HEK293 (cell line): ENCODE data around the gene RAD21L1.

Experiments
- CTCF ChIA-PET: fragments of 350-600 bp; formaldehyde crosslinking; extraction: SDS; loops from one replicate; lab custom pipeline; 2021; ENCODE audit warnings: antibody characterized with exemption; lab: Yijun Ruan, JAX
- POLR2A ChIA-PET: fragments of 300-600 bp; formaldehyde crosslinking; extraction: SDS; loops from one replicate; lab custom pipeline; 2020; ENCODE audit warnings: antibody characterized with exemption, inconsistent platforms; lab: Yijun Ruan, JAX
- H3K27ac ChIP-seq: fragments of 200-500 bp; sonication (Bioruptor generic); 2 replicates; pipeline ENCODE4 v1.5.1; 2014; ENCODE audit warnings: low read depth, low read length, control low read depth, inconsistent platforms; ENCODE audit errors: extremely low read depth
- H3K36me3 ChIP-seq, 2 experiments: fragments of 200-500 bp in 1 of 2; sonication (Bioruptor generic) in 1 of 2; 1 replicate in 1 of 2; 2 replicates in 1 of 2; pipeline ENCODE4 v1.5.1; 2014 to 2017; ENCODE audit warnings: inconsistent platforms in 2 of 2, low read length in 2 of 2; ENCODE audit not compliant: control insufficient read depth in 2 of 2, insufficient read depth in 1 of 2
- H3K4me1 ChIP-seq: fragments of 200-500 bp; sonication (Bioruptor generic); 2 replicates; pipeline ENCODE4 v1.5.1; 2014; ENCODE audit warnings: mild to moderate bottlenecking, low read length, inconsistent platforms; ENCODE audit not compliant: control insufficient read depth, insufficient read depth
- H3K4me3 ChIP-seq: 2 replicates; pipeline ENCODE4 v1.5.1; 2011; ENCODE audit warnings: low read depth, mild to moderate bottlenecking, control low read depth, low read length, moderate library complexity
- H3K9me3 ChIP-seq: fragments of 200-500 bp; sonication (Bioruptor generic); 2 replicates; pipeline ENCODE4 v1.5.1; 2014; ENCODE audit warnings: low read depth, low read length, inconsistent platforms; ENCODE audit not compliant: control insufficient read depth, insufficient read depth
- EGR2 ChIP-seq: fragments of 450-650 bp; formaldehyde crosslinking; IDR thresholded peaks from 2 replicates; pipeline ENCODE4 v1.5.1; 2016; ENCODE audit warnings: low read depth, missing biosample characterization, missing genetic modification characterization
- HIC1 ChIP-seq: fragments of 450-650 bp; formaldehyde crosslinking; IDR thresholded peaks from 2 replicates; pipeline ENCODE4 v1.5.1; 2016; ENCODE audit warnings: missing biosample characterization, missing genetic modification characterization
- KLF16 ChIP-seq: fragments of 450-650 bp; formaldehyde crosslinking; IDR thresholded peaks from 2 replicates; pipeline ENCODE4 v1.5.1; 2017; ENCODE audit warnings: missing biosample characterization, missing genetic modification characterization
- PRDM10 ChIP-seq: fragments of 450-650 bp; formaldehyde crosslinking; IDR thresholded peaks from 2 replicates; pipeline ENCODE4 v1.5.1; 2016; ENCODE audit warnings: missing biosample characterization, missing genetic modification characterization
- TRIM28 ChIP-seq: IDR thresholded peaks from 2 replicates; pipeline ENCODE4 v1.6.1; 2011; ENCODE audit warnings: low read length, control low read depth, borderline replicate concordance
- ZBTB1 ChIP-seq: fragments of 450-650 bp; formaldehyde crosslinking; IDR thresholded peaks from 2 replicates; pipeline ENCODE4 v1.5.1; 2016; ENCODE audit warnings: missing biosample characterization, missing genetic modification characterization
- ZBTB7A ChIP-seq: fragments of 450-650 bp; formaldehyde crosslinking; IDR thresholded peaks from 2 replicates; pipeline ENCODE4 v1.5.1; 2016; ENCODE audit warnings: low read depth, missing biosample characterization, missing genetic modification characterization
- ZEB2 ChIP-seq: fragments of 450-650 bp; formaldehyde crosslinking; IDR thresholded peaks from 2 replicates; pipeline ENCODE4 v1.5.1; 2016; ENCODE audit warnings: missing biosample characterization, missing genetic modification characterization
- ZFHX2 ChIP-seq: fragments of 450-650 bp; formaldehyde crosslinking; conservative IDR thresholded peaks from 2 replicates; pipeline ENCODE4 v1.5.1; 2016; ENCODE audit warnings: missing biosample characterization, missing genetic modification characterization
- ZNF140 ChIP-seq: fragments of 450-650 bp; formaldehyde crosslinking; IDR thresholded peaks from 2 replicates; pipeline ENCODE4 v1.5.1; 2016; ENCODE audit warnings: missing biosample characterization, missing genetic modification characterization
- ZNF184 ChIP-seq: fragments of 450-650 bp; IDR thresholded peaks from 2 replicates; pipeline ENCODE4 v1.5.1; 2018; ENCODE audit warnings: missing biosample characterization, mild to moderate bottlenecking, missing genetic modification characterization
- ZNF214 ChIP-seq: fragments of 450-650 bp; formaldehyde crosslinking; IDR thresholded peaks from 2 replicates; pipeline ENCODE4 v1.5.1; 2017; ENCODE audit warnings: missing biosample characterization, mild to moderate bottlenecking, missing genetic modification characterization, borderline replicate concordance
- ZNF23 ChIP-seq: fragments of 450-650 bp; formaldehyde crosslinking; IDR thresholded peaks from 2 replicates; pipeline ENCODE4 v1.5.1; 2016; ENCODE audit warnings: missing biosample characterization, missing genetic modification characterization, borderline replicate concordance
- ZNF248 ChIP-seq: fragments of 450-650 bp; formaldehyde crosslinking; IDR thresholded peaks from 2 replicates; pipeline ENCODE4 v1.5.1; 2017; ENCODE audit warnings: missing biosample characterization, missing genetic modification characterization
- ZNF311 ChIP-seq: fragments of 450-650 bp; formaldehyde crosslinking; IDR thresholded peaks from 2 replicates; pipeline ENCODE4 v1.5.1; 2017; ENCODE audit warnings: missing biosample characterization, missing genetic modification characterization, borderline replicate concordance
- ZNF776 ChIP-seq: fragments of 450-650 bp; formaldehyde crosslinking; IDR thresholded peaks from 2 replicates; pipeline ENCODE4 v1.5.0; 2017; ENCODE audit warnings: missing biosample characterization, missing genetic modification characterization, borderline replicate concordance
- TF ChIP-seq, protein P1 (sequence below): fragments of 450-650 bp; formaldehyde crosslinking; conservative IDR thresholded peaks from 2 replicates; pipeline ENCODE4 v1.5.1; 2016; ENCODE audit warnings: low read depth, missing biosample characterization, missing genetic modification characterization
- TF ChIP-seq, protein P2 (sequence below): fragments of 450-650 bp; formaldehyde crosslinking; IDR thresholded peaks from 2 replicates; pipeline ENCODE4 v1.5.1; 2017; ENCODE audit warnings: missing biosample characterization, mild to moderate bottlenecking, missing genetic modification characterization, moderate library complexity

Gene RAD21L1

GRCh38 chr20:1214838-1215261, 11.0 kb upstream of the RAD21L1 start (continued):
- TF ChIP-seq, protein P1, sequence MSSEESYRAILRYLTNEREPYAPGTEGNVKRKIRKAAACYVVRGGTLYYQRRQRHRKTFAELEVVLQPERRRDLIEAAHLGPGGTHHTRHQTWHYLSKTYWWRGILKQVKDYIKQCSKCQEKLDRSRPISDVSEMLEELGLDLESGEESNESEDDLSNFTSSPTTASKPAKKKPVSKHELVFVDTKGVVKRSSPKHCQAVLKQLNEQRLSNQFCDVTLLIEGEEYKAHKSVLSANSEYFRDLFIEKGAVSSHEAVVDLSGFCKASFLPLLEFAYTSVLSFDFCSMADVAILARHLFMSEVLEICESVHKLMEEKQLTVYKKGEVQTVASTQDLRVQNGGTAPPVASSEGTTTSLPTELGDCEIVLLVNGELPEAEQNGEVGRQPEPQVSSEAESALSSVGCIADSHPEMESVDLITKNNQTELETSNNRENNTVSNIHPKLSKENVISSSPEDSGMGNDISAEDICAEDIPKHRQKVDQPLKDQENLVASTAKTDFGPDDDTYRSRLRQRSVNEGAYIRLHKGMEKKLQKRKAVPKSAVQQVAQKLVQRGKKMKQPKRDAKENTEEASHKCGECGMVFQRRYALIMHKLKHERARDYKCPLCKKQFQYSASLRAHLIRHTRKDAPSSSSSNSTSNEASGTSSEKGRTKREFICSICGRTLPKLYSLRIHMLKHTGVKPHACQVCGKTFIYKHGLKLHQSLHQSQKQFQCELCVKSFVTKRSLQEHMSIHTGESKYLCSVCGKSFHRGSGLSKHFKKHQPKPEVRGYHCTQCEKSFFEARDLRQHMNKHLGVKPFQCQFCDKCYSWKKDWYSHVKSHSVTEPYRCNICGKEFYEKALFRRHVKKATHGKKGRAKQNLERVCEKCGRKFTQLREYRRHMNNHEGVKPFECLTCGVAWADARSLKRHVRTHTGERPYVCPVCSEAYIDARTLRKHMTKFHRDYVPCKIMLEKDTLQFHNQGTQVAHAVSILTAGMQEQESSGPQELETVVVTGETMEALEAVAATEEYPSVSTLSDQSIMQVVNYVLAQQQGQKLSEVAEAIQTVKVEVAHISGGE = no peak
- TF ChIP-seq ZBTB1 (tag by site-specific recombination) = no peak
- no peak for TF ChIP-seq PRDM10 (tag by site-specific recombination)
- TF ChIP-seq, protein P2, sequence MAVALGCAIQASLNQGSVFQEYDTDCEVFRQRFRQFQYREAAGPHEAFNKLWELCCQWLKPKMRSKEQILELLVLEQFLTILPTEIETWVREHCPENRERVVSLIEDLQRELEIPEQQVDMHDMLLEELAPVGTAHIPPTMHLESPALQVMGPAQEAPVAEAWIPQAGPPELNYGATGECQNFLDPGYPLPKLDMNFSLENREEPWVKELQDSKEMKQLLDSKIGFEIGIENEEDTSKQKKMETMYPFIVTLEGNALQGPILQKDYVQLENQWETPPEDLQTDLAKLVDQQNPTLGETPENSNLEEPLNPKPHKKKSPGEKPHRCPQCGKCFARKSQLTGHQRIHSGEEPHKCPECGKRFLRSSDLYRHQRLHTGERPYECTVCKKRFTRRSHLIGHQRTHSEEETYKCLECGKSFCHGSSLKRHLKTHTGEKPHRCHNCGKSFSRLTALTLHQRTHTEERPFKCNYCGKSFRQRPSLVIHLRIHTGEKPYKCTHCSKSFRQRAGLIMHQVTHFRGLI (tag by site-specific recombination) = no peak
- no peak for TF ChIP-seq KLF16

DNA sequence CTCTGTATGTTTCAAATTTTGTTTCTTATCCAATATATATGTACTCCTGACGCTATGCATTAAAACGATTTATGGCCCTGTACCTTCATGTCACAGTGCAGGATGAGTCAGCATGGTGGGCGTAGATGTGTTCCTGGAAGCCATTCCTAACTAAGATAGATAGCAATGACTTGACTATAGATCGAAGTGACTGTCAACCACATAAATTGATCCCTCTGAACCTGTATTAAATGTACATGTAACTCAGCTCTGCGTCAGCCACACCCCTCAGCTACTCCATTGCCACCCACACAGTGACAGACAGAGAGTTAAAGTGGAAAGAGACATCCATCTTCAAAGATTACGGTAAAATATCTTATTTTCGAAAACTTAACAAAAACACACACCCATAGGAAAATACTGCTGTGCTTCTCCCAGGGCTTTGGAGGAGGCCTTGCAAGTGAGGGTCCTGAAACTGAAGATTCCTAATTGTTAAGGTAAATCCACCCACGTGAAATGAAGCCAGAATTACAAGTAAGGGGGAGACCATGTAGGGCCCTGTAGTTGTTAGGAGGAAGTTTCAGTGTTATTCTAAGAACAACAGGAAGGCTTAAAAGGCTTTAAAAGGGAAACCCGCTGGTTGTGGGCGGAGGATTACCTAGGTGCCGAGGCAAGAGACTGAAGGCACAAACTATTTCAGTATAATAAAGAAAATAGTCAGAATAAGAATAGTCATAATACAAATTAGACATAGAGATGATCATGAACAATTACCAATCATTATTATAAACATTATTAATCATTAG, 10.3 kb upstream of the RAD21L1 start:
- no peak overlapping the region for H3K4me3 ChIP-seq
- no peaks in the 10 kb centered on the region for H3K4me1 ChIP-seq
- CTCF ChIA-PET = interaction anchor here (0.6 to 1.0 kb wide), 2 partner anchors 108 to 288 kb away, joined by 3 to 5 read pairs; no protein-coding TSS in a partner anchor
- H3K9me3 ChIP-seq = no peaks in the 10 kb centered on the region
- H3K36me3 ChIP-seq = no peaks in the 10 kb centered on the region
- H3K27ac ChIP-seq = no peak overlapping the region
- POLR2A ChIA-PET = no interaction called here
- no peak for TF ChIP-seq HIC1
- no peak for TF ChIP-seq ZBTB7A (tag by site-specific recombination)
- TF ChIP-seq ZNF248 (tag by site-specific recombination) = no peak
- TF ChIP-seq EGR2 (tag by site-specific recombination) = peak; percentile 45
- no peak for TF ChIP-seq ZNF184 (tag by site-specific recombination)
- TF ChIP-seq ZNF214 (tag by site-specific recombination) = no peak
- no peak for TF ChIP-seq PRDM10 (tag by site-specific recombination)
- no peak for TF ChIP-seq ZEB2 (tag by site-specific recombination)
- no peak for TF ChIP-seq ZNF140 (tag by site-specific recombination)
- TF ChIP-seq ZNF23 = no peak
- TF ChIP-seq ZFHX2 = peak; percentile 47
- no peak for TF ChIP-seq TRIM28
- no peak for TF ChIP-seq ZNF311 (tag by site-specific recombination)
- no peak for TF ChIP-seq ZNF776 (tag by site-specific recombination)
